HL-60 (cell line): Measurements from ENCODE around the gene SLC28A1.

ENCODE experiments used
- DNase-seq, 2 experiments: peaks; one replicate each; pipeline ENCODE4 v3.0.0-alpha.2; 2010 to 2020; ENCODE audit warnings: low read depth in 1 of 2, low spot score in 1 of 2
- H3K27ac ChIP-seq: fragments of 250-450 bp; sonication (Bioruptor Pico); replicated peaks from 2 replicates; pipeline ENCODE4 v1.5.1; 2020; ENCODE audit warnings: mild to moderate bottlenecking, moderate library complexity
- H3K27me3 ChIP-seq: fragments of 250-450 bp; sonication (Bioruptor Pico); 2 replicates; pipeline ENCODE4 v1.5.1; 2021; ENCODE audit warnings: mild to moderate bottlenecking, moderate library complexity; ENCODE audit not compliant: insufficient read depth, poor library complexity, severe bottlenecking
- H3K4me3 ChIP-seq: replicated peaks from 2 replicates; pipeline ENCODE4 v1.5.1; 2011; ENCODE audit warnings: mild to moderate bottlenecking, control low read depth, low read length; ENCODE audit not compliant: insufficient read depth
- GABPA ChIP-seq: IDR thresholded peaks from 2 replicates; pipeline ENCODE4 v1.6.1; 2012; ENCODE audit warnings: low read depth
- POLR2AphosphoS5 ChIP-seq: IDR thresholded peaks from 2 replicates; pipeline ENCODE4 v1.6.1; 2012; ENCODE audit warnings: low read depth
- SPI1 ChIP-seq: IDR thresholded peaks from 2 replicates; pipeline ENCODE4 v1.6.1; 2012; ENCODE audit warnings: low read depth, mild to moderate bottlenecking, borderline replicate concordance
- TF ChIP-seq, protein P1 (sequence below): IDR thresholded peaks from one replicate; pipeline ENCODE4 v1.5.1; 2011; ENCODE audit warnings: low read length, control low read depth, inconsistent platforms; ENCODE audit not compliant: insufficient read depth
- TF ChIP-seq, protein P2 (sequence below): IDR thresholded peaks from 2 replicates; pipeline ENCODE4 v1.6.1; 2012; ENCODE audit warnings: low read depth; ENCODE audit not compliant: insufficient replicate concordance

SLC28A1 gene

DNA sequence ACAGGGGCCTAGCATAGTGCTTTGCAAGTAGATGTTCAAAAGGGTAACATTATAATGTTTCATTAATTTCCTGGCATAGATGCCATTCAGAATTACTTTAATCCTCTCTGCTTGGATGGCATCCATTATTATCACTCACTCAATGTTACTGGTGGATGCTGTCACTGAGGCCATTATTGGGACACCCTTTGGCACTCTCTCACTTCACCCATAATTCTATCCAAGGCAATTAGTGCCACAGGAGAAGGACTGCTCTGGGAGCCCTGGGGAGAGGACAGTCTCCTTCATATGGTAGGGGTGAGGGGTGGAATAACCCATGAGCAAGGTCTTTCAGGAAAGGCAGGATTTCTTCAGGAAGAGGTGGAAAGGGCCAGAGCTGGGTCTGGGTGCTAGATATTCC lies 28.7 kb upstream of the SLC28A1 start:
- Histone ChIP-seq H3K27ac (no peak overlapping the region), H3K27me3 (no peaks in the 10 kb centered on the region), H3K4me3 (no peak overlapping the region)
- DNase-seq: no peak
- TF ChIP-seq, protein P1, sequence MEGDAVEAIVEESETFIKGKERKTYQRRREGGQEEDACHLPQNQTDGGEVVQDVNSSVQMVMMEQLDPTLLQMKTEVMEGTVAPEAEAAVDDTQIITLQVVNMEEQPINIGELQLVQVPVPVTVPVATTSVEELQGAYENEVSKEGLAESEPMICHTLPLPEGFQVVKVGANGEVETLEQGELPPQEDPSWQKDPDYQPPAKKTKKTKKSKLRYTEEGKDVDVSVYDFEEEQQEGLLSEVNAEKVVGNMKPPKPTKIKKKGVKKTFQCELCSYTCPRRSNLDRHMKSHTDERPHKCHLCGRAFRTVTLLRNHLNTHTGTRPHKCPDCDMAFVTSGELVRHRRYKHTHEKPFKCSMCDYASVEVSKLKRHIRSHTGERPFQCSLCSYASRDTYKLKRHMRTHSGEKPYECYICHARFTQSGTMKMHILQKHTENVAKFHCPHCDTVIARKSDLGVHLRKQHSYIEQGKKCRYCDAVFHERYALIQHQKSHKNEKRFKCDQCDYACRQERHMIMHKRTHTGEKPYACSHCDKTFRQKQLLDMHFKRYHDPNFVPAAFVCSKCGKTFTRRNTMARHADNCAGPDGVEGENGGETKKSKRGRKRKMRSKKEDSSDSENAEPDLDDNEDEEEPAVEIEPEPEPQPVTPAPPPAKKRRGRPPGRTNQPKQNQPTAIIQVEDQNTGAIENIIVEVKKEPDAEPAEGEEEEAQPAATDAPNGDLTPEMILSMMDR: no peak
- TF ChIP-seq, protein P2, sequence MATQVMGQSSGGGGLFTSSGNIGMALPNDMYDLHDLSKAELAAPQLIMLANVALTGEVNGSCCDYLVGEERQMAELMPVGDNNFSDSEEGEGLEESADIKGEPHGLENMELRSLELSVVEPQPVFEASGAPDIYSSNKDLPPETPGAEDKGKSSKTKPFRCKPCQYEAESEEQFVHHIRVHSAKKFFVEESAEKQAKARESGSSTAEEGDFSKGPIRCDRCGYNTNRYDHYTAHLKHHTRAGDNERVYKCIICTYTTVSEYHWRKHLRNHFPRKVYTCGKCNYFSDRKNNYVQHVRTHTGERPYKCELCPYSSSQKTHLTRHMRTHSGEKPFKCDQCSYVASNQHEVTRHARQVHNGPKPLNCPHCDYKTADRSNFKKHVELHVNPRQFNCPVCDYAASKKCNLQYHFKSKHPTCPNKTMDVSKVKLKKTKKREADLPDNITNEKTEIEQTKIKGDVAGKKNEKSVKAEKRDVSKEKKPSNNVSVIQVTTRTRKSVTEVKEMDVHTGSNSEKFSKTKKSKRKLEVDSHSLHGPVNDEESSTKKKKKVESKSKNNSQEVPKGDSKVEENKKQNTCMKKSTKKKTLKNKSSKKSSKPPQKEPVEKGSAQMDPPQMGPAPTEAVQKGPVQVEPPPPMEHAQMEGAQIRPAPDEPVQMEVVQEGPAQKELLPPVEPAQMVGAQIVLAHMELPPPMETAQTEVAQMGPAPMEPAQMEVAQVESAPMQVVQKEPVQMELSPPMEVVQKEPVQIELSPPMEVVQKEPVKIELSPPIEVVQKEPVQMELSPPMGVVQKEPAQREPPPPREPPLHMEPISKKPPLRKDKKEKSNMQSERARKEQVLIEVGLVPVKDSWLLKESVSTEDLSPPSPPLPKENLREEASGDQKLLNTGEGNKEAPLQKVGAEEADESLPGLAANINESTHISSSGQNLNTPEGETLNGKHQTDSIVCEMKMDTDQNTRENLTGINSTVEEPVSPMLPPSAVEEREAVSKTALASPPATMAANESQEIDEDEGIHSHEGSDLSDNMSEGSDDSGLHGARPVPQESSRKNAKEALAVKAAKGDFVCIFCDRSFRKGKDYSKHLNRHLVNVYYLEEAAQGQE: no peak
- TF ChIP-seq POLR2AphosphoS5 (no peak), GABPA (no peak), SPI1 (no peak)

DNA sequence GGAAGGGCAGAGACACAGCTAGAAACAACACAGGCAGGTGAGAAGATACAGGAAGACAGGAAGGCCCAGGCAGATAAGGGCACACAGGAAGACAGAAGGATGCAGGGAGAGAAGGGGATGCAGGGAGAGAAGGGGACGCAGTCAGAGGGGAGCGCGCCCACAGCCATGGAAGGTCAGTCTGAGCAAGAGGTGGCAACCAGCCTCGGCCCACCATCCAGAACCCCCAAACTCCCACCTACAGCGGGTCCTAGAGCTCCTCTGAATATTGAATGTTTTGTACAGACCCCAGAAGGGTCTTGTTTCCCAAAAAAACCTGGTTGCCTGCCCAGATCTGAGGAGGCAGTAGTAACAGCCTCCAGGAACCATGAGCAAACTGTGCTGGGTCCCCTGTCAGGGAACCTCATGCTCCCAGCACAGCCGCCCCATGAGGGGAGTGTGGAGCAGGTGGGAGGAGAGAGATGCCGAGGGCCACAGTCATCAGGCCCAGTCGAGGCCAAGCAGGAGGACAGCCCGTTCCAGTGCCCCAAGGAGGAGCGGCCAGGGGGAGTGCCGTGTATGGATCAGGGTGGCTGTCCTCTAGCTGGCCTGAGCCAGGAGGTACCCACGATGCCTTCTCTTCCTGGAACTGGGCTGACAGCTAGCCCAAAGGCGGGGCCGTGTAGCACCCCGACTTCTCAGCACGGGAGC lies 27.6 kb upstream of the SLC28A1 start:
- no peak overlapping the region for H3K4me3 ChIP-seq
- no peaks in the 10 kb centered on the region for H3K27me3 ChIP-seq
- TF ChIP-seq SPI1: no peak
- no peak for DNase-seq
- H3K27ac ChIP-seq: no peak overlapping the region

DNA sequence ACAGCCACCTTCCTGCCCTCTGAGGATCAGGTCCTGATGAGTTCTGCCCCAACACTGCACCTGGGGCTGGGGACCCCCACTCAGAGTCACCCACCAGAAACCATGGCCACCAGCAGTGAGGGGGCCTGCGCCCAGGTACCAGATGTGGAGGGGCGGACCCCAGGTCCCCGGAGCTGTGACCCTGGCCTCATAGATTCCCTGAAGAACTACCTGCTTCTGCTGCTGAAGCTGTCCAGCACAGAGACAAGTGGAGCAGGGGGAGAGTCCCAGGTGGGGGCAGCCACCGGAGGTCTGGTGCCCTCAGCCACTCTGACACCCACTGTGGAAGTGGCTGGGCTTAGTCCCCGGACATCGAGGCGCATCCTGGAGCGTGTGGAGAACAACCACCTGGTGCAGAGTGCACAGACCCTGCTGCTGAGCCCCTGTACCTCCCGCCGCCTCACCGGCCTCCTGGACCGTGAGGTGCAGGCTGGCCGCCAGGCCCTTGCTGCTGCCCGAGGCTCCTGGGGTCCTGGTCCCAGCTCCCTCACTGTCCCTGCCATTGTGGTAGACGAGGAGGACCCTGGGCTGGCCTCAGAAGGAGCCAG lies 27.0 kb upstream of the SLC28A1 start:
- no peak for TF ChIP-seq POLR2AphosphoS5
- no peak for TF ChIP-seq SPI1
- TF ChIP-seq GABPA: no peak
- TF ChIP-seq, protein P1: no peak
- TF ChIP-seq, protein P2: no peak
- Histone ChIP-seq H3K4me3 (no peak overlapping the region), H3K27ac (no peak overlapping the region), H3K27me3 (no peaks in the 10 kb centered on the region)
- no peak for DNase-seq

DNA sequence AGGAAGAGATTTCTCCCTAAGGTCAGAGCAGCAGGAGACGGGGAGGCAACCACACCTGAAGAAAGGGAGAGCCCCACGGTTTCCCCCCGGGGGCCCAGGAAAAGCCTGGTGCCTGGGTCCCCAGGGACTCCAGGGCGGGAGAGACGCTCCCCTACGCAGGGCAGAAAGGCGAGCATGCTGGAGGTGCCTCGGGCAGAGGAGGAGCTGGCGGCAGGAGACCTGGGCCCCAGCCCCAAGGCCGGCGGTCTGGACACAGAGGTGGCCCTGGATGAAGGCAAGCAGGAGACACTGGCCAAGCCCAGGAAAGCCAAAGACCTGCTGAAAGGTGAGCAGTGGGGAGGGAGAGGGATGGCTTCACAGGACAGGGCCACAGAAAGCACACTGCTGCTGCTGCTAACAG lies 26.2 kb upstream of the SLC28A1 start:
- TF ChIP-seq, protein P2: no peak
- TF ChIP-seq, protein P1: no peak
- TF ChIP-seq SPI1 (no peak), POLR2AphosphoS5 (no peak), GABPA (no peak)
- no peak overlapping the region for H3K27ac ChIP-seq
- no peak for DNase-seq

More for the DNA sequence above, 26.2 kb upstream of the SLC28A1 start:
- Histone ChIP-seq H3K4me3 (no peak overlapping the region), H3K27me3 (no peaks in the 10 kb centered on the region)
